Osteocyte (in vitro differentiated cells): ENCODE results near the gene CXCL14. TPM values are rescaled to one million over a fixed set of nuclear protein-coding genes. Genes with fewer than 3 reads are reported as not detected.

Experiments used
- DNase-seq: peaks from one replicate; pipeline ENCODE4 v3.0.0; 2021; ENCODE audit warnings: mixed read lengths; ENCODE audit not compliant: unreplicated experiment; ENCODE audit errors: extremely low spot score
- H3K27ac Mint-ChIP-seq: one replicate; pipeline ENCODE4 v1.8.0; 2021; ENCODE audit warnings: mild to moderate bottlenecking, mixed read lengths; ENCODE audit not compliant: unreplicated experiment
- H3K27me3 Mint-ChIP-seq: one replicate; pipeline ENCODE4 v1.8.0; 2021; ENCODE audit warnings: mixed read lengths; ENCODE audit not compliant: unreplicated experiment
- H3K36me3 Mint-ChIP-seq: one replicate; pipeline ENCODE4 v1.8.0; 2021; ENCODE audit warnings: mixed read lengths; ENCODE audit not compliant: unreplicated experiment
- H3K4me1 Mint-ChIP-seq: one replicate; pipeline ENCODE4 v1.8.0; 2021; ENCODE audit warnings: mixed read lengths; ENCODE audit not compliant: unreplicated experiment
- H3K4me3 Mint-ChIP-seq: one replicate; pipeline ENCODE4 v1.8.0; 2021; ENCODE audit warnings: mild to moderate bottlenecking, moderate library complexity, mixed read lengths; ENCODE audit not compliant: unreplicated experiment
- H3K9me3 Mint-ChIP-seq: one replicate; pipeline ENCODE4 v1.8.0; 2021; ENCODE audit warnings: mixed read lengths; ENCODE audit not compliant: unreplicated experiment
- long read RNA-seq: library from polyadenylated mRNA; unstranded; transcript quantifications from one replicate; pipeline ENCODE4 v2.0.0, GENCODE V29; 2021
- total RNA-seq: library from RNA; stranded (reverse); gene quantifications from 2 replicates; pipeline ENCODE4 v1.2.1, GENCODE V29; 2021
- TF ChIP-seq, protein P1 (sequence below): fragments of 200-600 bp; sonication (generic); IDR thresholded peaks from 2 replicates; pipeline ENCODE4 v1.5.0; 2021; ENCODE audit warnings: antibody characterized with exemption, mild to moderate bottlenecking, moderate library complexity

Gene CXCL14, protein sequence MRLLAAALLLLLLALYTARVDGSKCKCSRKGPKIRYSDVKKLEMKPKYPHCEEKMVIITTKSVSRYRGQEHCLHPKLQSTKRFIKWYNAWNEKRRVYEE
- 0.16 TPM in 1 of 2 replicates, not detected in the other for total RNA-seq
- long read RNA-seq, partial matches to known transcripts, result 0 of 1 reads
- long read RNA-seq, other reads (novel, unspliced or antisense), result 0 of 1 reads

DNA sequence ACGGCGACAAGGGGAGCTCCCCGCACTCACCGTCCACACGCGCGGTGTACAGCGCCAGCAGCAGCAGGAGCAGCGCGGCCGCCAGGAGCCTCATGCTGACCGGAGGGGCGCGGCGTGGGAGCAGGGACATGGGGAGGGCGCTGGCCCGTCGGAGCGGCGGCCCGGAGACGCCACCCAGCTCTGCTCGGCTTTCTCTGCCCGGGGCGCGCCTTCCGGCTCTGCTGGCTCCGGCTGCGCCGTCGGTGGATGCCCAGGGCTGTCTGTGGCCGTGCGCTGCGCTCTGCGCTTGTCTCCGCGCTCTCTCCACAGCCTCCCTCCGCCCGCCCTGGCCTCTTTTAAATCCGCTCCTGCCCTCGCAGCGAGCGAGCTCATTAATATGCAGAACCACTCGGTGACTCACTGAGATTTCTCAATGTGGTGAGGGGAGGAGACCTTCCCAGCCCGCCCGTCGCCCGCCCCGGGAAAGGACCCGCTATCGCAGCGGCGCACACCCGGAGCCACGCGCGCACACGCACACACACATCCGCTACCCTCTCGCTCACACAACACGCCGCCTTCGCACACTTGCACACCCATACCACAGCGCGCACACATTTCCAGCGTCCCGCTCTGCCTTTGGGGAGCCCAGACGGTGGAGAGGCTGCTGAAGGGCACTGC, at the start of gene CXCL14:
Gene CXCL14 (minus strand): TSS at position 307 of the 657 bp plus-strand sequence. CDS start 213 bp downstream, at position 94.
- TF ChIP-seq, protein P1, sequence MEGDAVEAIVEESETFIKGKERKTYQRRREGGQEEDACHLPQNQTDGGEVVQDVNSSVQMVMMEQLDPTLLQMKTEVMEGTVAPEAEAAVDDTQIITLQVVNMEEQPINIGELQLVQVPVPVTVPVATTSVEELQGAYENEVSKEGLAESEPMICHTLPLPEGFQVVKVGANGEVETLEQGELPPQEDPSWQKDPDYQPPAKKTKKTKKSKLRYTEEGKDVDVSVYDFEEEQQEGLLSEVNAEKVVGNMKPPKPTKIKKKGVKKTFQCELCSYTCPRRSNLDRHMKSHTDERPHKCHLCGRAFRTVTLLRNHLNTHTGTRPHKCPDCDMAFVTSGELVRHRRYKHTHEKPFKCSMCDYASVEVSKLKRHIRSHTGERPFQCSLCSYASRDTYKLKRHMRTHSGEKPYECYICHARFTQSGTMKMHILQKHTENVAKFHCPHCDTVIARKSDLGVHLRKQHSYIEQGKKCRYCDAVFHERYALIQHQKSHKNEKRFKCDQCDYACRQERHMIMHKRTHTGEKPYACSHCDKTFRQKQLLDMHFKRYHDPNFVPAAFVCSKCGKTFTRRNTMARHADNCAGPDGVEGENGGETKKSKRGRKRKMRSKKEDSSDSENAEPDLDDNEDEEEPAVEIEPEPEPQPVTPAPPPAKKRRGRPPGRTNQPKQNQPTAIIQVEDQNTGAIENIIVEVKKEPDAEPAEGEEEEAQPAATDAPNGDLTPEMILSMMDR, result no peak
- Mint-ChIP-seq H3K27me3 (peaks cover 66% of the 10 kb centered on the region), H3K36me3 (no peaks in the 10 kb centered on the region), H3K4me3 (peak within 1 kb of the TSS; percentile 69), H3K4me1 (peaks cover 6% of the 10 kb centered on the region), H3K27ac (no peak within 1 kb of the TSS), H3K9me3 (no peaks in the 10 kb centered on the region)
- no peak for DNase-seq

DNA sequence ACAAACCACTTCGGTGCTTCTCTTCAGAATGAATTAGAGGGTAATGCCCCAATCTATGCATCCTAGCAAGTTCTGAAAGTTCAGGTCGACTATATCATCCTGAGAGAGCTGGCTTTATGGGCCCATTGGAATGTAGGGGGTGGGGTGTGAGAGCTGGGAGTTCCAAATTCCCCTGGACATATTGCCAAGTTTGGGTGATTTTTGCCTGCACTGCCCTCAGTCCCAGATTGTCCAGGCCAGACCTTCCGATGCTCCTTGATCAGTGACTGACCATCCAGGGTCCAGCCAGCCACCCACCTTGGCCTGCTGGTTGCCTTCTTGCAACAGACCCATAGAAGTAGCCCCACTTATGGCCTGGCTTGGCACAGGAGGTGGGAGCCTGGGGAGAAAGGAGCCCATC, 47.8 kb upstream of the CXCL14 start:
- TF ChIP-seq, protein P1, result no peak
- no peak for DNase-seq
- Mint-ChIP-seq H3K36me3 (no peaks in the 10 kb centered on the region), H3K9me3 (no peaks in the 10 kb centered on the region), H3K4me1 (no peaks in the 10 kb centered on the region), H3K27ac (no peak overlapping the region), H3K27me3 (peaks cover 14% of the 10 kb centered on the region), H3K4me3 (no peak overlapping the region)

DNA sequence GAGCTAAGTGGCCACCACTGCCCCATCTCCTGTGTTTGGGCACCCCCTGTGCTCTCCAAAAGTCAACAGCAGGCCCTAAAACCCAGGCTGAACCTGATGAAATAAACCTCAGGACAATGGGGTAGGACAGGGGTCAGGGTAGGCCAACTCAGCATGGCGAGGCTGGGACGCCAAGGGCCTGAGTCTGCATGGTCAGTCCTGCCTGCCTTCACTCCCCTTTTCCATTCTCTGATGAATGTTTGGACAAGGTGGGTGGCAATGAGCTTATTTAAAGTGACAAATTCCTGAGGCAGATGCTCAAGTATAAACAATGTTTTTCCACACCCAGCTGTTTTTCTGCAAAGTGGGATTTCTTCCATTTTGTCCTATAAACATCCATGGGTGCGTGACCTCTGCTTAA, 47.2 kb upstream of the CXCL14 start:
- Mint-ChIP-seq H3K4me1 (no peaks in the 10 kb centered on the region), H3K4me3 (no peak overlapping the region), H3K9me3 (no peaks in the 10 kb centered on the region), H3K36me3 (no peaks in the 10 kb centered on the region), H3K27ac (no peak overlapping the region), H3K27me3 (peaks cover 14% of the 10 kb centered on the region)
- TF ChIP-seq, protein P1, result no peak
- DNase-seq, result no peak

DNA sequence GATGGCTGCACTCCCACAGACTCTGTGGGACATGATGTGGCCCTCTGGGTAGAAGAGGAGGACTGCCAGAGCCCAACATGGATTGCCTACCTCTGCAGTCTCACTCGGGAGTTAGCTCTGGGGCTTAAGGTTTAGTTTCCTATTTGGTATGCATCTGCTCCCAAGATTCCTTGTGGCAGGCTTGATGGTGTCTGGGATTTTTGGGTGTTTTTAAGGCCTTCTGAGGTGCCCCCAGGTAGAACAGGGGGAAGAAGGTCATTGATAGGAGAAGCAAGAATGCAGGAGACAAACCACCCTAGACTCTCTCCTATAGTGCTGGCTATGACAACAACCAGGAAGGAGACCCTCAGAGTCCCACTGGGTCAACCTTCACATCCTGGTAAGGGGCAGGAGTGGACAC, 46.7 kb upstream of the CXCL14 start:
- no peak overlapping the region for H3K4me3 Mint-ChIP-seq
- peaks cover 14% of the 10 kb centered on the region for H3K27me3 Mint-ChIP-seq
- no peaks in the 10 kb centered on the region for H3K9me3 Mint-ChIP-seq
- DNase-seq, result no peak
- TF ChIP-seq, protein P1, result no peak
- no peak overlapping the region for H3K27ac Mint-ChIP-seq
- no peaks in the 10 kb centered on the region for H3K4me1 Mint-ChIP-seq
- H3K36me3 Mint-ChIP-seq, result no peaks in the 10 kb centered on the region

DNA sequence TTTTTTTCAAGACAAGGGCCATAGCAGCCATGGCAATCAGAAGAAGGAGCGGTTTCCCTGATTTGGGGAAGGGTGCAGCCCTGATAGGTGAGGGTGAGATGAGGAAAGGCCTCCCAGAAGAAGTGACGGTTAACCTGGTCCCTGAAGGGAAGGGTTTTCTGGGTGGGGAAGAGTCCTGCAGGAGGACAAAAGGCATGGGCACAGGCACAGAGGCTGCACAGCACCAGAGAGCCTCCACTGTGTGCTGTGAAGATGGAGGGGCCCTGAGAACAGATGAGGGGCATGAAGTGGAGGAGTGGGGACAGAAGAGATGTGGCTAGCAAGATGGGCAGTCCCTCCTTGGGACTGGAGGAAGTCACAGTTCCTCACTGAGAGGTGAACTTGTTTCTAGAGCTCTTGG, 46.3 kb upstream of the CXCL14 start:
- Mint-ChIP-seq H3K27ac (no peak overlapping the region), H3K9me3 (no peaks in the 10 kb centered on the region), H3K4me1 (no peaks in the 10 kb centered on the region), H3K36me3 (no peaks in the 10 kb centered on the region), H3K4me3 (no peak overlapping the region), H3K27me3 (peaks cover 14% of the 10 kb centered on the region)
- TF ChIP-seq, protein P1, result no peak
- DNase-seq, result no peak
